Ectodermal cell (in vitro differentiated cells): Measurements from ENCODE around the gene PTPRN2.

Experiments
- H3K27ac ChIP-seq: 2 replicates; pipeline ENCODE4 v1.7.0; 2013; ENCODE audit warnings: mild to moderate bottlenecking, low read depth, low read length; ENCODE audit not compliant: insufficient read depth, poor library complexity, severe bottlenecking
- H3K27me3 ChIP-seq: 2 replicates; pipeline ENCODE4 v1.7.0; 2013; ENCODE audit warnings: mild to moderate bottlenecking, low read length; ENCODE audit not compliant: insufficient read depth, control insufficient read depth, poor library complexity, severe bottlenecking
- H3K36me3 ChIP-seq: one replicate; pipeline ENCODE4 v1.7.0; 2013; ENCODE audit warnings: low read length; ENCODE audit not compliant: control insufficient read depth, insufficient read depth
- H3K4me1 ChIP-seq: one replicate; pipeline ENCODE4 v1.7.0; 2013; ENCODE audit warnings: low read length; ENCODE audit not compliant: control insufficient read depth, insufficient read depth
- H3K4me3 ChIP-seq: 2 replicates; pipeline ENCODE4 v1.7.0; 2013; ENCODE audit warnings: low read depth, low read length, control low read depth; ENCODE audit not compliant: insufficient read depth
- H3K9me3 ChIP-seq: 2 replicates; pipeline ENCODE4 v1.7.0; 2013; ENCODE audit warnings: mild to moderate bottlenecking, low read length, moderate library complexity; ENCODE audit not compliant: control insufficient read depth
- WGBS, 2 experiments: methylation state at CpG; one replicate each; pipeline ENCODE4 v1.1.7; 2013; ENCODE audit warnings: missing lambda C conversion rate in 2 of 2; 5-methylcytosine and 5-hydroxymethylcytosine counted together

PTPRN2 gene

GRCh38 chr7:157521061-157521731, 1066.4 kb downstream of the PTPRN2 start:
- Histone ChIP-seq H3K4me1 (no peaks in the 10 kb centered on the region), H3K4me3 (no peak overlapping the region), H3K27me3 (no peaks in the 10 kb centered on the region), H3K9me3 (peaks cover 16% of the 10 kb centered on the region), H3K27ac (no peak overlapping the region), H3K36me3 (no peaks in the 10 kb centered on the region)
- 92 to 94% methylated on average over 28 of the region's 28 CpGs for WGBS, 2 experiments

GRCh38 chr7:157520249-157520648, 1067.4 kb downstream of the PTPRN2 start:
- Histone ChIP-seq H3K27ac (no peak overlapping the region), H3K36me3 (no peaks in the 10 kb centered on the region), H3K4me3 (no peak overlapping the region), H3K9me3 (peaks cover 18% of the 10 kb centered on the region), H3K4me1 (no peaks in the 10 kb centered on the region), H3K27me3 (no peaks in the 10 kb centered on the region)
- 75 to 76% methylated on average over 8 of the region's 8 CpGs for WGBS, 2 experiments

GRCh38 chr7:157519798-157520244, 1067.8 kb downstream of the PTPRN2 start:
- Histone ChIP-seq H3K4me1 (no peaks in the 10 kb centered on the region), H3K36me3 (no peaks in the 10 kb centered on the region), H3K27me3 (no peaks in the 10 kb centered on the region), H3K4me3 (no peak overlapping the region), H3K27ac (no peak overlapping the region), H3K9me3 (peaks cover 18% of the 10 kb centered on the region)
- WGBS, 2 experiments = 77 to 82% methylated on average over 16 of the region's 16 CpGs

GRCh38 chr7:157519246-157519645, 1068.4 kb downstream of the PTPRN2 start:
- Histone ChIP-seq H3K9me3 (peaks cover 18% of the 10 kb centered on the region), H3K27me3 (no peaks in the 10 kb centered on the region), H3K27ac (no peak overlapping the region), H3K4me1 (no peaks in the 10 kb centered on the region), H3K36me3 (no peaks in the 10 kb centered on the region), H3K4me3 (no peak overlapping the region)
- WGBS, 2 experiments = 73% methylated on average over 9 to 10 of the region's 10 CpGs

GRCh38 chr7:157518514-157519175, 1069.0 kb downstream of the PTPRN2 start:
- no peak overlapping the region for H3K4me3 ChIP-seq
- no peak overlapping the region for H3K27ac ChIP-seq
- H3K9me3 ChIP-seq = peaks cover 15% of the 10 kb centered on the region
- H3K4me1 ChIP-seq = no peaks in the 10 kb centered on the region
- no peaks in the 10 kb centered on the region for H3K27me3 ChIP-seq
- WGBS, 2 experiments = 83 to 85% methylated on average over 6 of the region's 6 CpGs
- H3K36me3 ChIP-seq = no peaks in the 10 kb centered on the region

- Histone ChIP-seq H3K4me1 (no peaks in the 10 kb centered on the region), H3K4me3 (no peak overlapping the region), H3K9me3 (peaks cover 12% of the 10 kb centered on the region), H3K27me3 (no peaks in the 10 kb centered on the region), H3K27ac (no peak overlapping the region), H3K36me3 (no peaks in the 10 kb centered on the region)
- WGBS, 2 experiments = 71 to 73% methylated on average over 10 of the region's 10 CpGs
These were observed 1069.7 kb downstream of the PTPRN2 start for GRCh38 chr7:157517782-157518513.

GRCh38 chr7:157516911-157517781, 1070.5 kb downstream of the PTPRN2 start:
- Histone ChIP-seq H3K27ac (no peak overlapping the region), H3K36me3 (no peaks in the 10 kb centered on the region), H3K27me3 (no peaks in the 10 kb centered on the region), H3K4me1 (no peaks in the 10 kb centered on the region), H3K4me3 (no peak overlapping the region), H3K9me3 (peaks cover 12% of the 10 kb centered on the region)
- WGBS, 2 experiments = 82 to 85% methylated on average over 25 of the region's 25 CpGs

GRCh38 chr7:157516311-157516710, 1071.3 kb downstream of the PTPRN2 start:
- H3K4me3 ChIP-seq = no peak overlapping the region
- no peaks in the 10 kb centered on the region for H3K27me3 ChIP-seq
- no peaks in the 10 kb centered on the region for H3K36me3 ChIP-seq
- H3K9me3 ChIP-seq = peaks cover 10% of the 10 kb centered on the region
- no peaks in the 10 kb centered on the region for H3K4me1 ChIP-seq
- H3K27ac ChIP-seq = no peak overlapping the region
- 79 to 83% methylated on average over 13 of the region's 13 CpGs for WGBS, 2 experiments

- WGBS, 2 experiments = 77 to 78% methylated on average over 21 of the region's 21 CpGs
- no peaks in the 10 kb centered on the region for H3K27me3 ChIP-seq
- H3K4me1 ChIP-seq = no peaks in the 10 kb centered on the region
- peaks cover 10% of the 10 kb centered on the region for H3K9me3 ChIP-seq
- no peaks in the 10 kb centered on the region for H3K36me3 ChIP-seq
- H3K27ac ChIP-seq = no peak overlapping the region
- no peak overlapping the region for H3K4me3 ChIP-seq
These were observed 1072.1 kb downstream of the PTPRN2 start for GRCh38 chr7:157515342-157516041.
